Gastroesophageal sphincter (tissue), 3 donors: Measurements from ENCODE around the gene DNTT.

Experiments
- CTCF ChIP-seq, 4 experiments: fragments of 200-600 bp in 2 of 4; fragments of 450-650 bp in 2 of 4; sonication (generic) in 1 of 4; IDR thresholded peaks; one replicate each; pipeline ENCODE4 v1.5.1; 2017 to 2019; ENCODE audit warnings: antibody characterized with exemption in 4 of 4, mild to moderate bottlenecking in 2 of 4, moderate library complexity in 2 of 4
- POLR2AphosphoS5 ChIP-seq: sonication (generic); formaldehyde crosslinking; IDR thresholded peaks from one replicate; pipeline ENCODE4 v1.6.1; 2017; ENCODE audit warnings: antibody characterized with exemption

- TF ChIP-seq CTCF (IDR thresholded peaks at IDR 0.05) (no peak), POLR2AphosphoS5 (no peak)
Observed at GRCh38 chr10:96310321-96310669, 6.1 kb downstream of the DNTT start.
